ENCODE measurements around the gene DSE.

The DSE gene

GRCh38 chr6:116420341-116420740 is 49.6 kb downstream of the DSE start:
- peaks cover 3 to 4% of the 10 kb centered on the region in 2 donors for H3K36me3 Mint-ChIP-seq
- H3K9me3 Mint-ChIP-seq, result no peaks in the 10 kb centered on the region
- no peak for DNase-seq
- H3K27ac Mint-ChIP-seq, result no peak overlapping the region
- ATAC-seq (replicated peaks), result no peak
- no peak overlapping the region for H3K4me3 Mint-ChIP-seq
- peaks cover 8 to 13% of the 10 kb centered on the region in 2 donors for H3K4me1 Mint-ChIP-seq
- no peaks in the 10 kb centered on the region for H3K27me3 Mint-ChIP-seq

GRCh38 chr6:116422238-116422637 is 51.5 kb downstream of the DSE start:
- H3K4me1 Mint-ChIP-seq, result peaks cover 5 to 8% of the 10 kb centered on the region in 2 donors
- peaks cover 0 to 7% of the 10 kb centered on the region in 2 donors for H3K36me3 Mint-ChIP-seq
- ATAC-seq (replicated peaks) (no peak), DNase-seq (no peak)
- no peaks in the 10 kb centered on the region for H3K9me3 Mint-ChIP-seq
- H3K4me3 Mint-ChIP-seq, result no peak overlapping the region
- H3K27ac Mint-ChIP-seq, result no peak overlapping the region
- H3K27me3 Mint-ChIP-seq, result no peaks in the 10 kb centered on the region

GRCh38 chr6:116424001-116424400 is 53.3 kb downstream of the DSE start:
- peaks cover 0 to 2% of the 10 kb centered on the region in 2 donors for H3K4me1 Mint-ChIP-seq
- H3K27me3 Mint-ChIP-seq, result no peaks in the 10 kb centered on the region
- H3K4me3 Mint-ChIP-seq, result no peak overlapping the region
- no peak for DNase-seq
- H3K36me3 Mint-ChIP-seq, result peaks cover 7 to 13% of the 10 kb centered on the region in 2 donors
- H3K27ac Mint-ChIP-seq, result no peak overlapping the region
- no peaks in the 10 kb centered on the region for H3K9me3 Mint-ChIP-seq
- ATAC-seq (replicated peaks), result no peak

GRCh38 chr6:116426551-116426950 is 55.8 kb downstream of the DSE start:
- peaks cover 13 to 24% of the 10 kb centered on the region in 2 donors for H3K36me3 Mint-ChIP-seq
- H3K27me3 Mint-ChIP-seq, result no peaks in the 10 kb centered on the region
- H3K4me3 Mint-ChIP-seq, result no peak overlapping the region
- no peak for ATAC-seq (replicated peaks)
- H3K4me1 Mint-ChIP-seq, result no peaks in the 10 kb centered on the region
- no peak for DNase-seq
- H3K9me3 Mint-ChIP-seq, result no peaks in the 10 kb centered on the region
- H3K27ac Mint-ChIP-seq, result no peak overlapping the region

GRCh38 chr6:116429111-116429510 is 58.4 kb downstream of the DSE start:
- Mint-ChIP-seq H3K27ac (no peak overlapping the region), H3K36me3 (peaks cover 19 to 29% of the 10 kb centered on the region in 2 donors), H3K4me3 (no peak overlapping the region), H3K27me3 (no peaks in the 10 kb centered on the region), H3K9me3 (no peaks in the 10 kb centered on the region), H3K4me1 (no peaks in the 10 kb centered on the region)
- ATAC-seq (replicated peaks), result no peak
- no peak for DNase-seq

- no peak overlapping the region for H3K27ac Mint-ChIP-seq
- DNase-seq (no peak), ATAC-seq (replicated peaks) (no peak)
- no peaks in the 10 kb centered on the region for H3K27me3 Mint-ChIP-seq
- H3K9me3 Mint-ChIP-seq, result no peaks in the 10 kb centered on the region
- H3K4me3 Mint-ChIP-seq, result no peak overlapping the region
- peaks cover 25 to 32% of the 10 kb centered on the region in 2 donors for H3K36me3 Mint-ChIP-seq
- H3K4me1 Mint-ChIP-seq, result peaks cover 0 to 5% of the 10 kb centered on the region in 2 donors
These were observed 60.1 kb downstream of the DSE start for GRCh38 chr6:116430860-116431259.

GRCh38 chr6:116431964-116432595 is 61.3 kb downstream of the DSE start:
- no peak for ATAC-seq (replicated peaks)
- Mint-ChIP-seq H3K4me1 (peaks cover 0 to 11% of the 10 kb centered on the region in 2 donors), H3K4me3 (no peak overlapping the region), H3K27me3 (no peaks in the 10 kb centered on the region), H3K9me3 (no peaks in the 10 kb centered on the region), H3K27ac (no peak overlapping the region), H3K36me3 (peaks cover 24 to 40% of the 10 kb centered on the region in 2 donors)
- no peak for DNase-seq

GRCh38 chr6:116433206-116433712 is 62.5 kb downstream of the DSE start:
- peaks cover 0 to 15% of the 10 kb centered on the region in 2 donors for H3K4me1 Mint-ChIP-seq
- H3K4me3 Mint-ChIP-seq, result no peak overlapping the region
- H3K36me3 Mint-ChIP-seq, result peaks cover 25 to 34% of the 10 kb centered on the region in 2 donors
- no peaks in the 10 kb centered on the region for H3K9me3 Mint-ChIP-seq
- no peaks in the 10 kb centered on the region for H3K27me3 Mint-ChIP-seq
- H3K27ac Mint-ChIP-seq, result no peak overlapping the region
- DNase-seq (no peak), ATAC-seq (replicated peaks) (no peak)

GRCh38 chr6:116434056-116434725 is 63.4 kb downstream of the DSE start:
- DNase-seq (no peak), ATAC-seq (replicated peaks) (no peak)
- Mint-ChIP-seq H3K27me3 (no peaks in the 10 kb centered on the region), H3K36me3 (peaks cover 25 to 26% of the 10 kb centered on the region in 2 donors), H3K27ac (no peak overlapping the region), H3K9me3 (no peaks in the 10 kb centered on the region), H3K4me1 (peaks cover 1 to 20% of the 10 kb centered on the region in 2 donors), H3K4me3 (no peak overlapping the region)

GRCh38 chr6:116436586-116436985 is 65.8 kb downstream of the DSE start:
- Mint-ChIP-seq H3K36me3 (peaks cover 16 to 19% of the 10 kb centered on the region in 2 donors), H3K9me3 (no peaks in the 10 kb centered on the region), H3K4me3 (no peak overlapping the region), H3K27me3 (no peaks in the 10 kb centered on the region), H3K27ac (no peak overlapping the region), H3K4me1 (peaks cover 8 to 31% of the 10 kb centered on the region in 2 donors)
- ATAC-seq (replicated peaks) (no peak), DNase-seq (no peak)

GRCh38 chr6:116437656-116438055 is 66.9 kb downstream of the DSE start:
- ATAC-seq (replicated peaks) (no peak), DNase-seq (no peak)
- Mint-ChIP-seq H3K27ac (no peak overlapping the region), H3K4me1 (peaks cover 15 to 41% of the 10 kb centered on the region in 2 donors), H3K36me3 (peaks cover 14 to 15% of the 10 kb centered on the region in 2 donors), H3K9me3 (no peaks in the 10 kb centered on the region), H3K4me3 (no peak overlapping the region), H3K27me3 (no peaks in the 10 kb centered on the region)

- ATAC-seq (replicated peaks) (peak; percentile 73 to 80), DNase-seq (no peak)
- no peak overlapping the region for H3K27ac Mint-ChIP-seq
- peak overlapping the region; percentile 17 to 56 for H3K4me3 Mint-ChIP-seq
- peaks cover 15 to 48% of the 10 kb centered on the region in 2 donors for H3K4me1 Mint-ChIP-seq
- H3K36me3 Mint-ChIP-seq, result peaks cover 11 to 13% of the 10 kb centered on the region in 2 donors
- no peaks in the 10 kb centered on the region for H3K9me3 Mint-ChIP-seq
- no peaks in the 10 kb centered on the region for H3K27me3 Mint-ChIP-seq
These were observed 68.1 kb downstream of the DSE start for GRCh38 chr6:116438590-116439448.

- no peak overlapping the region for H3K27ac Mint-ChIP-seq
- no peak for ATAC-seq (replicated peaks)
- H3K27me3 Mint-ChIP-seq, result no peaks in the 10 kb centered on the region
- peaks cover 20 to 56% of the 10 kb centered on the region in 2 donors for H3K4me1 Mint-ChIP-seq
- no peak overlapping the region for H3K4me3 Mint-ChIP-seq
- peaks cover 11 to 13% of the 10 kb centered on the region in 2 donors for H3K36me3 Mint-ChIP-seq
- DNase-seq, result no peak
- no peaks in the 10 kb centered on the region for H3K9me3 Mint-ChIP-seq
These were observed 68.8 kb downstream of the DSE start for GRCh38 chr6:116439522-116440051.

- ATAC-seq (replicated peaks) (no peak), DNase-seq (no peak)
- no peak overlapping the region for H3K27ac Mint-ChIP-seq
- no peaks in the 10 kb centered on the region for H3K9me3 Mint-ChIP-seq
- no peaks in the 10 kb centered on the region for H3K27me3 Mint-ChIP-seq
- peaks cover 32 to 61% of the 10 kb centered on the region in 2 donors for H3K4me1 Mint-ChIP-seq
- no peaks in the 10 kb centered on the region for H3K36me3 Mint-ChIP-seq
- H3K4me3 Mint-ChIP-seq, result no peak overlapping the region
These were observed 72.4 kb downstream of the DSE start for GRCh38 chr6:116443105-116443504.
